AG04450 (cell line): ENCODE results near the gene CEP131. TPM values are rescaled to one million over a fixed set of nuclear protein-coding genes. Genes with fewer than 3 reads are reported as not detected.

Experiments used
- CTCF ChIA-PET: fragments of 300-600, 350-600 bp; formaldehyde crosslinking; extraction: SDS; loops from one replicate; lab custom pipeline; 2022; ENCODE audit warnings: antibody characterized with exemption, inconsistent platforms; lab: Charles Lee
- POLR2A ChIA-PET: fragments of 350-600 bp; formaldehyde crosslinking; extraction: SDS; loops from one replicate; lab custom pipeline; 2021; ENCODE audit warnings: antibody characterized with exemption, inconsistent platforms; lab: Yijun Ruan, JAX
- DNase-seq: peaks from one replicate; pipeline ENCODE4 v3.0.0-alpha.2; 2011; ENCODE audit warnings: low read depth, low spot score
- H3K27ac ChIP-seq: one replicate; pipeline ENCODE4 v1.5.1; 2012; ENCODE audit warnings: low read depth, low read length, control low read depth
- H3K27me3 ChIP-seq: one replicate; pipeline ENCODE4 v1.6.0; 2012; ENCODE audit warnings: low read length; ENCODE audit not compliant: control insufficient read depth, insufficient read depth
- H3K4me3 ChIP-seq: 2 replicates; pipeline ENCODE4 v1.5.1; 2011; ENCODE audit warnings: mild to moderate bottlenecking, low read depth, low read length, control low read depth
- H3K9me3 ChIP-seq: 2 replicates; pipeline ENCODE4 v1.5.1; 2012; ENCODE audit warnings: low read length; ENCODE audit not compliant: control insufficient read depth, insufficient read depth
- CTCF ChIP-seq: IDR thresholded peaks from 2 replicates; pipeline ENCODE4 v1.5.1; 2011; ENCODE audit warnings: low read depth, low read length, control low read depth, inconsistent platforms
- polyA plus RNA-seq: library from polyadenylated mRNA; depleted of rRNA; stranded (reverse); fragments of >200 nt; gene quantifications from 2 replicates; pipeline ENCODE4 v1.2.3, GENCODE V29; 2011

Gene CEP131
- polyA plus RNA-seq, 1 experiment: 2.2 TPM

GRCh38 chr17:81240761-81241160 lies 18.0 kb upstream of the CEP131 start:
- CTCF ChIA-PET: interaction anchor here (1.2 to 1.6 kb wide), 3 partner anchors 14 to 98 kb away, joined by 4 read pairs; no protein-coding TSS in a partner anchor
- H3K9me3 ChIP-seq: no peaks in the 10 kb centered on the region; the same call in 1 of the 2 replicates
- POLR2A ChIA-PET: no interaction called here
- no peak overlapping the region for H3K4me3 ChIP-seq
- DNase-seq: no peak
- no peak overlapping the region for H3K27ac ChIP-seq
- H3K27me3 ChIP-seq: no peaks in the 10 kb centered on the region
- TF ChIP-seq CTCF: no peak

GRCh38 chr17:81239714-81240555 lies 17.2 kb upstream of the CEP131 start:
- DNase-seq: no peak
- Histone ChIP-seq H3K27ac (peak overlapping the region; percentile 21), H3K4me3 (peak overlapping the region; percentile 80), H3K27me3 (no peaks in the 10 kb centered on the region), H3K9me3 (no peaks in the 10 kb centered on the region; the same call in 1 of the 2 replicates)
- ChIA-PET CTCF (interaction anchor here (1.0 to 1.6 kb wide), 4 partner anchors 15 to 97 kb away, joined by 3 to 4 read pairs (median 4); no protein-coding TSS in a partner anchor), POLR2A (interaction anchor here (0.5 to 1.7 kb wide), 3 partner anchors 17 to 266 kb away, joined by 3 to 17 read pairs (median 3); partner anchors contain the start of gene CEP131)
- TF ChIP-seq CTCF: no peak

- DNase-seq: peak; percentile 99
- CTCF ChIA-PET: interaction anchor here (0.9 to 1.0 kb wide), 2 partner anchors 95 to 97 kb away, joined by 3 read pairs; no protein-coding TSS in a partner anchor
- no peak for TF ChIP-seq CTCF
- Histone ChIP-seq H3K9me3 (no peaks in the 10 kb centered on the region; the same call in 1 of the 2 replicates), H3K4me3 (peak within 1 kb of the TSS; percentile 93), H3K27me3 (no peaks in the 10 kb centered on the region), H3K27ac (peak within 1 kb of the TSS; percentile 21)
- POLR2A ChIA-PET: interaction anchor here (0.5 to 1.7 kb wide), 7 partner anchors 9 to 259 kb away, joined by 3 to 17 read pairs (median 3); partner anchors contain the start of gene CEP131
Measured at GRCh38 chr17:81238815-81239713, 16.3 kb upstream of the CEP131 start, which contains the start of the genes NDUFAF8 and TEPSIN. Gene NDUFAF8, plus strand, starts transcription at chr17:81239318. Its CDS starts 46 bp downstream, at chr17:81239364. Gene TEPSIN, minus strand, starts transcription at chr17:81239055. Its CDS starts 22 bp downstream, at chr17:81239033.

GRCh38 chr17:81238490-81238814 lies 15.7 kb upstream of the CEP131 start:
- TF ChIP-seq CTCF: no peak
- DNase-seq: no peak
- H3K27me3 ChIP-seq: no peaks in the 10 kb centered on the region
- H3K4me3 ChIP-seq: peak overlapping the region; percentile 93
- no peaks in the 10 kb centered on the region; the same call in 1 of the 2 replicates for H3K9me3 ChIP-seq
- POLR2A ChIA-PET: interaction anchor here (0.5 to 1.7 kb wide), 7 partner anchors 9 to 260 kb away, joined by 3 to 17 read pairs (median 3); partner anchors contain the start of gene CEP131
- CTCF ChIA-PET: interaction anchor here (0.9 to 1.0 kb wide), 2 partner anchors 94 to 97 kb away, joined by 3 read pairs; no protein-coding TSS in a partner anchor
- no peak overlapping the region for H3K27ac ChIP-seq
